GM12801 (cell line): ENCODE measurements around the gene IGF1R.

Experiments
- TF ChIP-seq, protein P1 (sequence below): IDR thresholded peaks from one replicate; pipeline ENCODE4 v1.5.1; 2011; ENCODE audit warnings: control low read depth; ENCODE audit not compliant: insufficient read length; ENCODE audit errors: extremely low read depth

Gene IGF1R

DNA sequence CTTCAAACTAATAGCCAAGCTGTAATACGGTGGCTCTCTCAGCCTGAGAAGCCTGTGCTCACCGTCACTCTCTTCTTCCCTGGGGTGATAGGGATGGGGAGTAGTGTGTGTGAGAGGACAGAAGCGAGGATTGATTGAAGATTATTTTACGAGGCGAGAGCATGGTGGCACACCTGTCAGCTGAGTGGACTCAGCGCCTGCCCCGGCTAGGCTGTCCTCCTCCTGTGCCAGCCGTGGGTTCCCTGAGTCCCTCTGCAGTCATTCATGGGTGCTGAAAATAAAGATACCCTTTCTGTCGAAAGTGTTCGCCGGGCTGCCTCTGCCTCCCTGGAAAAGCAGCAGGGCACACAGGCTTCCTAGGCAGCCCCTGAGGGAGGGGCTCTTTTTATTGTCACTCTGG is 235.1 kb downstream of the IGF1R start:
- TF ChIP-seq, protein P1, sequence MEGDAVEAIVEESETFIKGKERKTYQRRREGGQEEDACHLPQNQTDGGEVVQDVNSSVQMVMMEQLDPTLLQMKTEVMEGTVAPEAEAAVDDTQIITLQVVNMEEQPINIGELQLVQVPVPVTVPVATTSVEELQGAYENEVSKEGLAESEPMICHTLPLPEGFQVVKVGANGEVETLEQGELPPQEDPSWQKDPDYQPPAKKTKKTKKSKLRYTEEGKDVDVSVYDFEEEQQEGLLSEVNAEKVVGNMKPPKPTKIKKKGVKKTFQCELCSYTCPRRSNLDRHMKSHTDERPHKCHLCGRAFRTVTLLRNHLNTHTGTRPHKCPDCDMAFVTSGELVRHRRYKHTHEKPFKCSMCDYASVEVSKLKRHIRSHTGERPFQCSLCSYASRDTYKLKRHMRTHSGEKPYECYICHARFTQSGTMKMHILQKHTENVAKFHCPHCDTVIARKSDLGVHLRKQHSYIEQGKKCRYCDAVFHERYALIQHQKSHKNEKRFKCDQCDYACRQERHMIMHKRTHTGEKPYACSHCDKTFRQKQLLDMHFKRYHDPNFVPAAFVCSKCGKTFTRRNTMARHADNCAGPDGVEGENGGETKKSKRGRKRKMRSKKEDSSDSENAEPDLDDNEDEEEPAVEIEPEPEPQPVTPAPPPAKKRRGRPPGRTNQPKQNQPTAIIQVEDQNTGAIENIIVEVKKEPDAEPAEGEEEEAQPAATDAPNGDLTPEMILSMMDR = no peak

- TF ChIP-seq, protein P1 = no peak
Observed at GRCh38 chr15:98884894-98885293, 236.6 kb downstream of the IGF1R start.

GRCh38 chr15:98887976-98888375 is 239.6 kb downstream of the IGF1R start:
- TF ChIP-seq, protein P1 = no peak

- TF ChIP-seq, protein P1 = no peak
Observed at GRCh38 chr15:98888820-98889479, 240.6 kb downstream of the IGF1R start.

- TF ChIP-seq, protein P1 = no peak
Observed at GRCh38 chr15:98889930-98890695, 241.8 kb downstream of the IGF1R start.

DNA sequence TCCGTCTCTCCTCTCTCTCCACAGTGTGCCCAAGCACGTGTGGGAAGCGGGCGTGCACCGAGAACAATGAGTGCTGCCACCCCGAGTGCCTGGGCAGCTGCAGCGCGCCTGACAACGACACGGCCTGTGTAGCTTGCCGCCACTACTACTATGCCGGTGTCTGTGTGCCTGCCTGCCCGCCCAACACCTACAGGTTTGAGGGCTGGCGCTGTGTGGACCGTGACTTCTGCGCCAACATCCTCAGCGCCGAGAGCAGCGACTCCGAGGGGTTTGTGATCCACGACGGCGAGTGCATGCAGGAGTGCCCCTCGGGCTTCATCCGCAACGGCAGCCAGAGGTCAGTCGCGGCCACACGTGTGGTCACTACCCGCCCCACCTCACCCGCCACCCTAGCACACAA is 243.0 kb downstream of the IGF1R start:
- TF ChIP-seq, protein P1 = no peak

- TF ChIP-seq, protein P1 = no peak
Observed at GRCh38 chr15:98893401-98893800, 245.1 kb downstream of the IGF1R start.
